ENCODE results near the gene CCDC71.
A peak's percentile ranks its signal among the peaks of the same experiment; 100 is the strongest.

The CCDC71 gene

DNA sequence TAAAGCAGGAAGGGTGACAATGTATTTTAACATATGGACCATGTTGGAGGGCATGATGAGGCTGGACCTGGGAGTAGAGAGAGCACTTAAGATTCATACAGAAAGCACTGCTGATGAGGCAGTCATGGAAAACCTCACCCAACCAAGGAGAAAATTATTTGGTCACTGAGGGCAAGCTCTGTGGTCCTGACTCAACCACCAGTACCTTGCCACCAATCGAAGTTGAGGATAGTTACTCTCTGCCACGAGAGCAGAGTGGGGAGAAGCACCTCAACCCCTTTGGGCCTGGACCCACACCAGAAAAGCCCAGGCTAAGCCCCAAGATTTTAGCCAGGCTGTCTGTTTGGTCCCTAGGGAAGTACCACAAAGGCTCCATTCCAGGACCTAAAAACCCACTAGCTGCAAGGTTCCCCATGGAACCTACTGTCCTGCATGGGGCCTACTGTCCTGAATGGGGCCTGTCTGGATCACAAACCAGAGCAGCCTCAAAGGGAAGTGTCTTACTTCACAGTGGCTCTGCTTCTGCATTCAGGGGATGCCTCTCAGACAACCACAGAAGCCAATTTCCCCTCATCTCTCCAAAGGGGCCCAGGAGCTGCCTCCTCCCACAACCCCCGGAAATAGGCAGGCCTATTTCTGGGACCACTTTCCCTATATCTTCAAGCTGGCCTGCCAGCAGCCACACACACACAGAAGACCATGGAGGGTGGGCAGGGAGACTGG is 4.2 kb downstream of the CCDC71 start:
- no peaks in the 10 kb centered on the region for H3K9me3 ChIP-seq
- in situ Hi-C loops (cut with MboI; ENCODE audit: low sequenced_read_pairs): loop anchor here (25.0 kb wide), 1 partner anchor 275 kb away; the partner anchor contains the start of gene NICN1
- peaks cover 20% of the 10 kb centered on the region for H3K36me3 ChIP-seq (replicated peaks)
- H3K4me1 ChIP-seq: peaks cover 9% of the 10 kb centered on the region
- DNase-seq (ENCODE audit: low spot score in 2 of 2): no peak
- no peaks in the 10 kb centered on the region for H3K27me3 ChIP-seq (ENCODE audit: low read depth)
- H3K4me3 ChIP-seq: no peak overlapping the region

DNA sequence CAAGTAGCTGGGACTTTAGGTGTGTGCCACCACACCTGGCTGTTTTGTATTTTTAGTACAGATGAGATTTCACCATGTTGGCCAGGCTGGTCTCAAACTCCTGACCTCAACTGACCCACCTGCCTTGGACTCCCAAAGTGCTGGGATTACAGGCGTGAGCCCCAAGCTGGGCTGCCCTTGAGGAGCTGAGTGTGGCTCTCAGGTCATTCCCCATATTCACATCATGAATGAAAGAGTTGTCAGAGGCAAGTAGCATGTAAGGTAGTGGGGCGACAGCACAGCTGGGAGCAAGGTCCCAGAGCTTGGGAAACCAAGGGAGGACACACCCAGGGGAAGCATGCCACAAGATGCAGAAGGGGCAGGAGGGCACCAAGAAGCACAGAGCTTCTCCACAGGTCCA is 4.9 kb downstream of the CCDC71 start:
- Histone ChIP-seq H3K9me3 (no peaks in the 10 kb centered on the region), H3K27me3 (ENCODE audit: low read depth) (no peaks in the 10 kb centered on the region), H3K36me3 (replicated peaks) (peaks cover 20% of the 10 kb centered on the region), H3K4me3 (no peak overlapping the region), H3K4me1 (peaks cover 4% of the 10 kb centered on the region)
- in situ Hi-C loops (cut with MboI; ENCODE audit: low sequenced_read_pairs): loop anchor here (25.0 kb wide), 1 partner anchor 276 kb away; the partner anchor contains the start of gene NICN1
- no peak for DNase-seq (ENCODE audit: low spot score in 2 of 2)

DNA sequence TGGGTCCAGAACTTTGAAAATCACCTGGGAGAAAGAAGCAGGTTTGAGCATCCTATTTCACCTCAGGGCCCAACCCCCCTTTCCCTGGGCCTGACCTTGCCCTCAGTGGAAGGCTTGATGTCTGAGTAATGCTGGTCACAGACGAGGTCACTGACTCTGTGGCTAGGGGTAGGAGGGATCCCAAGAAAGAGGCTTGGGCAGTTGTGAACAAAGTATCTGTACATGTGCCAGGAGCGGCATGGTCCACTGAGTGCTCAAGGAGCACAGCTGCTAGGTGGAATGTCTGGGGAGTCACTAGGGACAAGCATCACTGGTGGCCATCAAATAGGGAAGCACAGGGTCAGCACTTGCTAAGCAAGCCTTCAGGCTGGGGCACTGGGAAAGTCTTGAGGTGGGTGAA is 7.3 kb downstream of the CCDC71 start:
- H3K36me3 ChIP-seq (replicated peaks): peaks cover 12% of the 10 kb centered on the region
- DNase-seq (ENCODE audit: low spot score in 2 of 2): no peak
- H3K9me3 ChIP-seq: no peaks in the 10 kb centered on the region
- in situ Hi-C loops (cut with MboI; ENCODE audit: low sequenced_read_pairs): loop anchor here (25.0 kb wide), 1 partner anchor 279 kb away; the partner anchor contains the start of gene NICN1
- H3K27me3 ChIP-seq (ENCODE audit: low read depth): no peaks in the 10 kb centered on the region
- no peaks in the 10 kb centered on the region for H3K4me1 ChIP-seq
- no peak overlapping the region for H3K4me3 ChIP-seq

DNA sequence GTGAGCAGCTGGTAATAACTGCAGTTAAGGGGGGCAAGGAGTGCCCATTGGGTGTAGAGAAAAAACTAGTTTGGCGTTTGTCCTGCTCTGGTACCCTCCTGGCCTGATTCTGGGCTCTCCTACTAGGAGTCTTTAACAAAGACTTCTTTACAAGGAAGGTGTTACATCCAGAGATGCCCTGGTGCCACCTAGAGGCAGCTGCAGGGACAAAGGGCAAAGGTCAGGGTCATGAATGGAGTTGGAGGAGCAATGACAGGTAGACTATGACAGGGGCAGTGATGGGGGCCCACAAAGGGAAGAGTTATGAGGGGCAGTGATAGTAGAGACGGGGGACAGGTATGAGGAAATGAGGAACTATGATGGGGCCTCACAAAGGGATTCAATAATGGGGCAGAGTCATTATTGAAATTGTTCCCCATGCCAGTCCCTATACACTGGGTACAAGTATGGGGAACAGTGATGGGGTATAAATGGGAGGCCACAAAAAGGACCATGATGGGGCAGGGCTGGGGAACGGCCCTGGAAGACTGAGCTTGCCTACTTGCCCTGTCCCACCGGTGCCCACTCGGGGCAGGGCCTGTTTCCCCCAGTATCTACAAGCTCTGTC is 7.9 kb downstream of the CCDC71 start:
- peaks cover 6% of the 10 kb centered on the region for H3K36me3 ChIP-seq (replicated peaks)
- H3K27me3 ChIP-seq (ENCODE audit: low read depth): no peaks in the 10 kb centered on the region
- H3K4me1 ChIP-seq: no peaks in the 10 kb centered on the region
- no peaks in the 10 kb centered on the region for H3K9me3 ChIP-seq
- peak in 1 of 2 experiments; percentile 66 for DNase-seq (ENCODE audit: low spot score in 2 of 2)
- in situ Hi-C loops (cut with MboI; ENCODE audit: low sequenced_read_pairs): loop anchor here (25.0 kb wide), 1 partner anchor 279 kb away; the partner anchor contains the start of gene NICN1
- H3K4me3 ChIP-seq: no peak overlapping the region

DNA sequence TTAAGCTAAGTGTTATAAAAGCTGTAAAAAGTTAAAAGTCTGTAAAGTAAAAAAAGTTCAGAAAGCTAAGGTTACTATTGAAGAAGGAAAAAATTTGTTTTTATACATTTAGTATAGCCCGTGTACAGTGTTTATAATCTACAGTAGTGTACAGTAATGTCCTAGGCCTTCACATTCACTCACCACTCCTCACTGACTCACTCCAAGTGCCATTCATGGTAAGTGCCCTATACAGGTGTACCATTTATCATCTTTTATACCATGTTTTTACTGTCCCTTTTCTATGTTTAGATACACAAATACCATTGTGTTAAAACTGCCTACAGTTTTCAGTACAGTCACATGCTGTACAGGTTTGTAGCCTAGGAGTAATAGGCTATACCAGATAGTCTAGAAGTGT is 8.8 kb downstream of the CCDC71 start:
- in situ Hi-C loops (cut with MboI; ENCODE audit: low sequenced_read_pairs): loop anchor here (25.0 kb wide), 1 partner anchor 280 kb away; the partner anchor contains the start of gene NICN1
- Histone ChIP-seq H3K9me3 (no peaks in the 10 kb centered on the region), H3K36me3 (replicated peaks) (no peaks in the 10 kb centered on the region; the same call in none of the 2 replicates), H3K27me3 (ENCODE audit: low read depth) (no peaks in the 10 kb centered on the region), H3K4me3 (no peak overlapping the region), H3K4me1 (no peaks in the 10 kb centered on the region)
- no peak for DNase-seq (ENCODE audit: low spot score in 2 of 2)

DNA sequence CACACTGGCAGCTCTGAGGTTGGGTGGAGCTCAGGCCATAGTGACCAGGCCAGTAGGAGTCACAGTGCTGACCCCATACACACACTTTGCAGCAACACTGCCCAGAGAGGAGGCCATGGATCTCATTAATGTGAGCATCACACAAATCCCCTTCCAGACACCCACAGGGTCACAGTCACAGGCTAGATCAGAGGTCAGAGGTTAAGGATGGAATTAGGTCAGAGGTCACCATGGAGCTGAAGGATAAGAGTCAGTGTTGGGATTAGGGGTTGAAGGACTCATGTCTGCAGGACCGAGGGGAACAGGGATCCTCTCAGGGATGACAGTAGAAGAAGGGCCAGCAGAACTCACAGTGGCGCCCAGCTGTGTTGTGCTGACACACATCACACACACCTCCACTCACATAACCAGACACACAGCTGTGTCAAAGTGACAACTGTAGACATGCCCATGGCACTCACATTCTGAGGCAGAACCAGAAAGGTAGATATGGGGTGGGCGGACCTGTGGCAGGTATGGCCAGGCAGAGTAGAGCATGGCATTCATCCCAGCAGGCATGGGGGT is 12.7 kb downstream of the CCDC71 start:
- in situ Hi-C loops (cut with MboI; ENCODE audit: low sequenced_read_pairs): loop anchor here (25.0 kb wide), 1 partner anchor 284 kb away; the partner anchor contains the start of gene NICN1
- Histone ChIP-seq H3K9me3 (no peaks in the 10 kb centered on the region), H3K4me1 (no peaks in the 10 kb centered on the region), H3K27me3 (ENCODE audit: low read depth) (no peaks in the 10 kb centered on the region), H3K36me3 (replicated peaks) (no peaks in the 10 kb centered on the region), H3K4me3 (no peak overlapping the region)
- no peak for DNase-seq (ENCODE audit: low spot score in 2 of 2)

DNA sequence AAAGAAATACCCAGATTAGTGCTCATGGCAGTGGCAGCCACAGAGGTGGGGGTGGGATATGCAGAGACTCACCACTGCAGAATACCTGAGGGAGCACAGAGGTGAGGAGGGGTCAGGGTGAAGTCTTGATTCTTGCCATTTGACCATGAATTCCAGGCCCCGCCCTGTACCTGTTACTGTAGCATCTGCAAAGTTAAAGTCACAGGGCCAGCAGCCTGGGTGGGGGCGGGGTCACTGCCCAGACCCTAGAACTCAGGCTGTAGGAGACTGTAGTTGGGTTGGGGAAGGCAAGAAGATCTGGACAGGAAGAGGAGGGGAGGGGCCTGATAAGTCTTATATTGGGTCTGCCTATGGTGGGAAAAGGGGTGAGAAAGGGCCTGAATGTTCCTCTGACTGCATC is 14.5 kb downstream of the CCDC71 start:
- DNase-seq (ENCODE audit: low spot score in 2 of 2): no peak
- Histone ChIP-seq H3K27me3 (ENCODE audit: low read depth) (no peaks in the 10 kb centered on the region), H3K9me3 (no peaks in the 10 kb centered on the region), H3K4me1 (no peaks in the 10 kb centered on the region), H3K36me3 (replicated peaks) (no peaks in the 10 kb centered on the region), H3K4me3 (no peak overlapping the region)
- in situ Hi-C loops (cut with MboI; ENCODE audit: low sequenced_read_pairs): loop anchor here (25.0 kb wide), 1 partner anchor 286 kb away; the partner anchor contains the start of gene NICN1

DNA sequence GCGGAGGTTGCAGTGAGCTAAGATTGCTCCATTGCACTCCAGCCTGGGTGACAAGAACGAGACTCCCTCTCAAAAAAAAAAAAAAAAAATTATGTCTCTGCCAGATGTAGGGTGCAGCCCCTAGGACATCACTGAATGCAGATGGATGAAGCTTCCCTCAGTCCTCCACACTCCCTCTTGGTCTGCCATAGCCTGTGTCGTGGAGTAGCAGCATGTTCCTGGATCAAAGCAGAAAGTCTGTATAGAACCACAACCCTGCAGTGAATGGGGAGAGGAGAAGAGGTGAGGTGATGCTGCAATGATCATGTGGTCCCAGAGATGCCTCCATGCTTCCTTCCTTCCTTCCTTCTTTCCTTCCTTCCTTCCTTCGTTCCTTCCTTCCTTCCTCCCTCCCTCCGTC is 18.0 kb downstream of the CCDC71 start:
- no peaks in the 10 kb centered on the region for H3K36me3 ChIP-seq (replicated peaks)
- no peak for DNase-seq (ENCODE audit: low spot score in 2 of 2)

DNA sequence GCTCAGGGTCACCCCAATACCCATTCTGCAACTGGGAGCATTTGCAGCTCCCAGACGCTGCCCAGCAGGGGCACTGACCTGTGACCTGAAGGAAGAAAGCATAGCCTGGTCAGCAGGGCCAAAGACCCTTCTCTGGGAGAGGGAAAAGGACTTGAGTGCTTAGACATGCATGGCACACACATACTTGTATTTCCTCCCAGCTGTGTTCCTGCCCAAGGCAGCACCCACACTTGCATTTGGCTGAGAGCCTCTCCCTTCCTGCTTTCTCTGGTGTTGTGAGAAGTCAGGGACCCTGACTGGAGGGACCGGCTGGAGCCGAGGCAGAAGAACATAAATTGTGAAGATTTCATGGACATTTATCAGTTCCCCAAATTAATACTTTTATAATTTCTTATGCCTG is 26.1 kb downstream of the CCDC71 start:
- Histone ChIP-seq H3K4me1 (no peaks in the 10 kb centered on the region), H3K27me3 (ENCODE audit: low read depth) (no peaks in the 10 kb centered on the region), H3K4me3 (no peak overlapping the region), H3K9me3 (no peaks in the 10 kb centered on the region), H3K36me3 (replicated peaks) (no peaks in the 10 kb centered on the region)
- in situ Hi-C loops (cut with MboI; ENCODE audit: low sequenced_read_pairs): no loop called here
- DNase-seq (ENCODE audit: low spot score in 2 of 2): no peak

More for the DNA sequence above, 18.0 kb downstream of the CCDC71 start:
- Histone ChIP-seq H3K4me1 (no peaks in the 10 kb centered on the region), H3K4me3 (no peak overlapping the region), H3K27me3 (ENCODE audit: low read depth) (no peaks in the 10 kb centered on the region), H3K9me3 (no peaks in the 10 kb centered on the region)
- in situ Hi-C loops (cut with MboI; ENCODE audit: low sequenced_read_pairs): no loop called here

DNA sequence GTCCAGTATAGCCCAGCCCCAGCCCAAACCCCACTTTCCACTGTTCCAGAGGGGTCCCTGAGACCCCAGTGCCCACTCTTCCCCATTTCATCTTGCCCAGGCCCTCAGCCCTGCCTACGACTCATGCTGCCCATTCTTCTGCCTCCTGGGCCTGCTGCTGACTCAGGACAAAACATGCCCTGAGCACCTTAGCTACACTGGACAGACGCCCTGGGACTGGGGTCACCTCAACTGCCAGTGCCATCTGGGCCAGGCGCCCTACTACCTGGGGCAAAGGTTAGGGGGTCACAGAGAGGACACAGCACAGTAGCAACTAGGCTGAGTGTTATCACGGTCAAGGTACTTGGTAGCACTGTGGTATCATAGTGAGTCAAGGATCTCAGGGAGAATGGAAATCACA is 30.6 kb downstream of the CCDC71 start:
- Histone ChIP-seq H3K4me3 (no peak overlapping the region), H3K9me3 (no peaks in the 10 kb centered on the region)
- in situ Hi-C loops (cut with MboI; ENCODE audit: low sequenced_read_pairs): no loop called here

DNA sequence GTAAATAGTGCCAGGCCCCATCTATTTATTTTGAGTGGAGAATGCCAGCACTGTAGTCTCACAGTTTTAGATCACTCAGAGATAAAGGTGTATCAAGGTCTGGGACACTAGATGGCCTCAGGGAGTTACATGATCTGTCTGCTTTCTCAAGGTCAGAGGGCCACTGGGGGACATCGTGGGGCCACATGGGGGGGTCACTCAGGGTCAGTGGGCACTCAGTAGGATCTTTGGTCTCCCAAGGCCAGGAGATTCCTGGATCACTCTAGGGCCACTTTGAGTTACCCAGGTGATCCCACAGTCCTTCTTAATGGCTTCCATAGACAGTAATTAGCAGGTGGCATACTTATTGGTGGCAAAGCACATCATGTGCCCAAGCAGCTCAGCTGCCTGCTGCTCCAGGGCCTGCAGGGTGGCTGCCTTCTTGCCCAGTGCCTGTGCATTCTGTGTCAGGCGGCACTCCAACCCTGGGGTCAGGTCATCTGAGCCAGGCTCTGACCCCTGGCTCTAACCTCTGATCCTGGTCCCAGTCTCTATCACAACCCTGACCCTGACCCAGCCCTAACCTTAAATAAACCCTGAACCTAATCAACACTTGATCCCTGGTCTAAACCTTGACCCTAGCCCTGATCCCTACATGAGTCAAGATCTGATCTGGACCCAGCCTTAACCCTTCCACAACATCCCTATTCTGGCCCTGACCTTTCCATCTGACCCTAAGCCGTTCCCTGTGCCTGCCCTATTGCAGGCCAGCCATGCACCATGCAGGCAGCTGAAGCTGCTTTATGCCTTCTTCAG is 31.5 kb downstream of the CCDC71 start:
- Histone ChIP-seq H3K36me3 (replicated peaks) (peaks cover 14% of the 10 kb centered on the region), H3K9me3 (no peaks in the 10 kb centered on the region), H3K4me3 (no peak overlapping the region), H3K4me1 (peaks cover 18% of the 10 kb centered on the region), H3K27me3 (ENCODE audit: low read depth) (no peaks in the 10 kb centered on the region)
- no peak for DNase-seq (ENCODE audit: low spot score in 2 of 2)
- in situ Hi-C loops (cut with MboI; ENCODE audit: low sequenced_read_pairs): no loop called here

More for the DNA sequence above, 30.6 kb downstream of the CCDC71 start:
- Histone ChIP-seq H3K4me1 (peaks cover 18% of the 10 kb centered on the region), H3K36me3 (replicated peaks) (peaks cover 11% of the 10 kb centered on the region), H3K27me3 (ENCODE audit: low read depth) (no peaks in the 10 kb centered on the region)
- no peak for DNase-seq (ENCODE audit: low spot score in 2 of 2)

DNA sequence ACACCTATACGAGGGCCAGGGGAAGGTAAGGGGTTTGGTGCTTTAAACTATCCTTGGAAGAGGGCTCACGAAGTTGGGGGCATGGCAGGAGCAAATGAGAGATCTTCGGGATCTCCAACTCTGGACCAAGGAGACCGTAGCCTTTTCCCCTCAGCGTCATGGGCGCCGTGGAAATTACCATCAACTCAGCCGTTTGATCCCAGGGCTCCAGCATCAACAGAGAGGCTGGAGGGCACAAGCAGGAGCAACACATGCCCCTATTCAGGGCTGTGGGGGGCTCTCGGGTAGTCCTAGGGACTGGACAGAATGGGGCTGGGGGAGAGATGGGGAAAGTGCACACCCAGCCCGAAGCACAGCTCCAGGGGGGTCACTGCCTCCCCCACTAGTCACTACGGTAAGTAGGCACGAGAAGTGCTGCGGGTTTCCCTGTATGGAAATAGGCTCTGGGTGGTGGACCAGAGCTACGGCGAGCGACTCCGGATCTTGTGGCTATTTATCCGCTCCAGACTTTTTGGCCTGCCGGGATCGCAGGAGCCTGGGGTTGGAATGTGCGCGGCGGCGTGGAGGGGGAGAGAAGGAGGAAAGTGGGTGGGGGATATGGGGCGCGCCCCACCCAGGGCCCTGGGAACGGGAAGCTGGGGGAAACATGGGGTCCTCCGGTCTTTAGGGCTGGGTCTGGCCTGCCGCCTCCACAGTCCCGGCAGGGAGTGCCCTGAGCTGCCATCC is 32.7 kb downstream of the CCDC71 start:
- Histone ChIP-seq H3K36me3 (replicated peaks) (peaks cover 14% of the 10 kb centered on the region), H3K4me3 (peak overlapping the region; percentile 65), H3K27me3 (ENCODE audit: low read depth) (no peaks in the 10 kb centered on the region), H3K4me1 (peaks cover 18% of the 10 kb centered on the region), H3K9me3 (no peaks in the 10 kb centered on the region)
- peak; percentile 83 to 93 for DNase-seq (ENCODE audit: low spot score in 2 of 2)
- in situ Hi-C loops (cut with MboI; ENCODE audit: low sequenced_read_pairs): no loop called here
